Measurements from ENCODE around the gene FRMPD4. TPM values are rescaled to one million over a fixed set of nuclear protein-coding genes. Genes with fewer than 3 reads are reported as not detected.

FRMPD4 gene
- total and polyA plus RNA-seq, 2 experiments from 2014 or later, result 0.60 to 1.5 TPM

DNA sequence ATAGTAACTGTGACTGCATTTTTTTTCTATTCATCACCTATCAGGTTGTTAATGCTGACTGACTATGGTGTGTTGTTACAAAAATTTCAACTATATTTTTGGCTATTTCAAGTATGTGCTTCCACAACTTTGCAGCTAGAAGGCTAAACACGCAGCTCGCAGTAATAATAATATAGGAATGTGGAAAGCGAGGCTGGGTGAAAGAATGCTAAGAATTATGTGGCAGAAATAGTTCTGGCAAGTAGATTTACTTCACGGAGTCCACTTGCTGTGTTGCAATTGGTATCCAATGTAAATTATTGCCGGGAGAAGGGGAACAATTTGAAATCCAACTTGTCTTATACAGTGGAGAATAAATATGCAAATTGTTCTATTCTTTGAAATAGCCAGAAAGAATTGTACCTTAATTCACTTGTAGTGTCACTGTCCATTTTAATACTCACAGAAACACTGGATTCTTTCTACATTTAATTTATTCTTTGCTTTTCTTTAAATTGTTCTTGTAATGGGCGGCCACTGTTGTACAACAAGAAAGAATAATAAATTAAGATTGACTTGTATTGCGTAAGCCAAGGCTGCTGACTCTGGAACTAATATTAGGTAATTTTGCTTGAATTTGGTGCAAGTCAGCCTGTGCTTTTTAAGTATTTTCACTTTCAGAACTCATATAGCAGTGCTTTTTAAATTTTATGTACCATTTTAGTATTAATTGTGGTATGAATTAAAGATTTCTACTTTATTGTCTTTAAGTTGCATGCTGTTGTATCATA, 154.9 kb downstream of the FRMPD4 start:
- Histone ChIP-seq H3K27me3 (no peaks in the 10 kb centered on the region), H3K4me3 (no peak overlapping the region), H3K27ac (no peak overlapping the region), H3K9me3 (ENCODE audit: low read depth) (no peaks in the 10 kb centered on the region), H3K36me3 (no peaks in the 10 kb centered on the region), H3K4me1 (ENCODE audit: low read depth) (no peaks in the 10 kb centered on the region)
- TF ChIP-seq, protein P1, sequence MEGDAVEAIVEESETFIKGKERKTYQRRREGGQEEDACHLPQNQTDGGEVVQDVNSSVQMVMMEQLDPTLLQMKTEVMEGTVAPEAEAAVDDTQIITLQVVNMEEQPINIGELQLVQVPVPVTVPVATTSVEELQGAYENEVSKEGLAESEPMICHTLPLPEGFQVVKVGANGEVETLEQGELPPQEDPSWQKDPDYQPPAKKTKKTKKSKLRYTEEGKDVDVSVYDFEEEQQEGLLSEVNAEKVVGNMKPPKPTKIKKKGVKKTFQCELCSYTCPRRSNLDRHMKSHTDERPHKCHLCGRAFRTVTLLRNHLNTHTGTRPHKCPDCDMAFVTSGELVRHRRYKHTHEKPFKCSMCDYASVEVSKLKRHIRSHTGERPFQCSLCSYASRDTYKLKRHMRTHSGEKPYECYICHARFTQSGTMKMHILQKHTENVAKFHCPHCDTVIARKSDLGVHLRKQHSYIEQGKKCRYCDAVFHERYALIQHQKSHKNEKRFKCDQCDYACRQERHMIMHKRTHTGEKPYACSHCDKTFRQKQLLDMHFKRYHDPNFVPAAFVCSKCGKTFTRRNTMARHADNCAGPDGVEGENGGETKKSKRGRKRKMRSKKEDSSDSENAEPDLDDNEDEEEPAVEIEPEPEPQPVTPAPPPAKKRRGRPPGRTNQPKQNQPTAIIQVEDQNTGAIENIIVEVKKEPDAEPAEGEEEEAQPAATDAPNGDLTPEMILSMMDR (IDR thresholded peaks at IDR 0.05; ENCODE audit: low read depth, low read length), result no peak
- peak in 1 of 2 donors; percentile 54 for DNase-seq (ENCODE audit: low read depth in 1 of 2, low spot score in 1 of 2)

GRCh38 chrX:12297353-12297752, 159.1 kb downstream of the FRMPD4 start:
- no peak overlapping the region for H3K27ac ChIP-seq
- H3K4me3 ChIP-seq, result no peak overlapping the region
- DNase-seq (ENCODE audit: low read depth in 1 of 2, low spot score in 1 of 2), result no peak
- no peaks in the 10 kb centered on the region for H3K36me3 ChIP-seq
- H3K9me3 ChIP-seq (ENCODE audit: low read depth), result no peaks in the 10 kb centered on the region
- H3K27me3 ChIP-seq, result no peaks in the 10 kb centered on the region
- no peaks in the 10 kb centered on the region for H3K4me1 ChIP-seq (ENCODE audit: low read depth)
- TF ChIP-seq, protein P1 (IDR thresholded peaks at IDR 0.05; ENCODE audit: low read depth, low read length), result no peak

GRCh38 chrX:12301288-12301687, 163.0 kb downstream of the FRMPD4 start:
- TF ChIP-seq, protein P1 (IDR thresholded peaks at IDR 0.05; ENCODE audit: low read depth, low read length), result no peak
- Histone ChIP-seq H3K27ac (no peak overlapping the region), H3K36me3 (no peaks in the 10 kb centered on the region), H3K4me3 (no peak overlapping the region), H3K9me3 (ENCODE audit: low read depth) (no peaks in the 10 kb centered on the region), H3K4me1 (ENCODE audit: low read depth) (peaks cover 14% of the 10 kb centered on the region), H3K27me3 (no peaks in the 10 kb centered on the region)
- no peak for DNase-seq (ENCODE audit: low read depth in 1 of 2, low spot score in 1 of 2)

- H3K27me3 ChIP-seq, result no peaks in the 10 kb centered on the region
- TF ChIP-seq, protein P1 (IDR thresholded peaks at IDR 0.05; ENCODE audit: low read depth, low read length), result no peak
- H3K9me3 ChIP-seq (ENCODE audit: low read depth), result no peaks in the 10 kb centered on the region
- H3K27ac ChIP-seq, result peak overlapping the region; percentile 77
- DNase-seq (ENCODE audit: low read depth in 1 of 2, low spot score in 1 of 2), result peak in 1 of 2 donors; percentile 60
- H3K4me1 ChIP-seq (ENCODE audit: low read depth), result peaks cover 14% of the 10 kb centered on the region
- no peaks in the 10 kb centered on the region for H3K36me3 ChIP-seq
- H3K4me3 ChIP-seq, result no peak overlapping the region
Measured at GRCh38 chrX:12304261-12304660, 166.0 kb downstream of the FRMPD4 start.

GRCh38 chrX:12307961-12308360, 169.7 kb downstream of the FRMPD4 start:
- no peak for DNase-seq (ENCODE audit: low read depth in 1 of 2, low spot score in 1 of 2)
- H3K9me3 ChIP-seq (ENCODE audit: low read depth), result no peaks in the 10 kb centered on the region
- TF ChIP-seq, protein P1 (IDR thresholded peaks at IDR 0.05; ENCODE audit: low read depth, low read length), result no peak
- H3K36me3 ChIP-seq, result no peaks in the 10 kb centered on the region
- H3K4me3 ChIP-seq, result no peak overlapping the region
- no peaks in the 10 kb centered on the region for H3K27me3 ChIP-seq
- H3K4me1 ChIP-seq (ENCODE audit: low read depth), result peaks cover 14% of the 10 kb centered on the region
- no peak overlapping the region for H3K27ac ChIP-seq

Data from cardiac muscle cell (in vitro differentiated cells and primary cell).